Measurements from ENCODE around the gene GRK4.
A peak's percentile ranks its signal among the peaks of the same experiment; 100 is the strongest.

DNA sequence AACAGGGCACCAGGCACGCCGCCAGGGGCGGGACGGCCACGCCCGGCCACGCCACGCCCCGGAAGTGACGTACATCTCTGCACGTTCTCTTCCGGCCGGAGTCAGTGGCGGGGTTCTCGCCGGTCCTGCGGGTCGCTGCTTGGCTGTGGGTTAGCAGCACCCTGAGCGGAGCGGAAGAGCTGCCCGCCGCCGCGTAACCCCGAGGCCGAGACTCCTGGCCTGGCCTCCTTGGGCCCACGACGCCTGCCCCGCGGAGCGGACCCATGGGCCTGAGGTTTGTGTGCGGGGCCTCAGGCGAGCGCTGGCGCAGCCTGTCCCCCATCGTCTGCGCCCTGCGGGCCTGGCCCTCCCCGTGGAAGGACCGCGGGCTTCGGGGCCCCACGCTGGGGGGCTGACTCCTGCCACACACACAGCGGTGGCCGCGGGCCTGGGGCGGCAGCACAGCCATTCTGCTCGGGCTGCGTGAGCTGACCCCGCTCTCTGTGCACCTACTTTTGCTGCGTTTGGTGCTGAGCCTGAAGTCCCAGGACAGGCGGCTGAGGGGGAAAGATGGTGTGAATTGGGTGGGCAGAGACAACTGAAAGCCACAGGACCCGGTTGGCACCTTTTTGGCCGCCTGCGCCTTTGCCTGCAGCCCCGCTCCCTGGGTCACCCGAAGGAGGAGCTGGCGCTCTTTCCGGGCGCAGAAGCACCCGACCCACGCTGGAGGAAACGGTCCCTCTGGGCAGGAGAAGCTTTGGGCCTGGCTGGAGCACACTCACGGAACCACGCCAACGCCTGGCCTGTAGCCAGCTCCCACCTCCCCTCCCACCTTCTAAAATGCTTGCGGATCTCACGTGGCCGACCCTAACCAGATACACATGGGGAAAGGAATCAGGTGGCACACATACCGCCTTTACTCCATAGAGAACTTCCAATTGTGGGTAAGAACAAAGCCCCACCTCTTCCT is 28.3 kb upstream of the GRK4 start:
- TF ChIP-seq RAD21 (IDR thresholded peaks at IDR 0.05): peak in 1 of 2 donors; percentile 23
- TF ChIP-seq JUND (IDR thresholded peaks at IDR 0.05): no peak
- TF ChIP-seq, protein P1, sequence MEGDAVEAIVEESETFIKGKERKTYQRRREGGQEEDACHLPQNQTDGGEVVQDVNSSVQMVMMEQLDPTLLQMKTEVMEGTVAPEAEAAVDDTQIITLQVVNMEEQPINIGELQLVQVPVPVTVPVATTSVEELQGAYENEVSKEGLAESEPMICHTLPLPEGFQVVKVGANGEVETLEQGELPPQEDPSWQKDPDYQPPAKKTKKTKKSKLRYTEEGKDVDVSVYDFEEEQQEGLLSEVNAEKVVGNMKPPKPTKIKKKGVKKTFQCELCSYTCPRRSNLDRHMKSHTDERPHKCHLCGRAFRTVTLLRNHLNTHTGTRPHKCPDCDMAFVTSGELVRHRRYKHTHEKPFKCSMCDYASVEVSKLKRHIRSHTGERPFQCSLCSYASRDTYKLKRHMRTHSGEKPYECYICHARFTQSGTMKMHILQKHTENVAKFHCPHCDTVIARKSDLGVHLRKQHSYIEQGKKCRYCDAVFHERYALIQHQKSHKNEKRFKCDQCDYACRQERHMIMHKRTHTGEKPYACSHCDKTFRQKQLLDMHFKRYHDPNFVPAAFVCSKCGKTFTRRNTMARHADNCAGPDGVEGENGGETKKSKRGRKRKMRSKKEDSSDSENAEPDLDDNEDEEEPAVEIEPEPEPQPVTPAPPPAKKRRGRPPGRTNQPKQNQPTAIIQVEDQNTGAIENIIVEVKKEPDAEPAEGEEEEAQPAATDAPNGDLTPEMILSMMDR (IDR thresholded peaks at IDR 0.05; ENCODE audit: low read depth, low read length, missing input control): peak; percentile 18
- TF ChIP-seq TAF1 (conservative IDR thresholded peaks at IDR 0.05): no peak
- TF ChIP-seq, protein P2, sequence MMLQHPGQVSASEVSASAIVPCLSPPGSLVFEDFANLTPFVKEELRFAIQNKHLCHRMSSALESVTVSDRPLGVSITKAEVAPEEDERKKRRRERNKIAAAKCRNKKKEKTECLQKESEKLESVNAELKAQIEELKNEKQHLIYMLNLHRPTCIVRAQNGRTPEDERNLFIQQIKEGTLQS (IDR thresholded peaks at IDR 0.05): no peak
- TF ChIP-seq, protein P3, sequence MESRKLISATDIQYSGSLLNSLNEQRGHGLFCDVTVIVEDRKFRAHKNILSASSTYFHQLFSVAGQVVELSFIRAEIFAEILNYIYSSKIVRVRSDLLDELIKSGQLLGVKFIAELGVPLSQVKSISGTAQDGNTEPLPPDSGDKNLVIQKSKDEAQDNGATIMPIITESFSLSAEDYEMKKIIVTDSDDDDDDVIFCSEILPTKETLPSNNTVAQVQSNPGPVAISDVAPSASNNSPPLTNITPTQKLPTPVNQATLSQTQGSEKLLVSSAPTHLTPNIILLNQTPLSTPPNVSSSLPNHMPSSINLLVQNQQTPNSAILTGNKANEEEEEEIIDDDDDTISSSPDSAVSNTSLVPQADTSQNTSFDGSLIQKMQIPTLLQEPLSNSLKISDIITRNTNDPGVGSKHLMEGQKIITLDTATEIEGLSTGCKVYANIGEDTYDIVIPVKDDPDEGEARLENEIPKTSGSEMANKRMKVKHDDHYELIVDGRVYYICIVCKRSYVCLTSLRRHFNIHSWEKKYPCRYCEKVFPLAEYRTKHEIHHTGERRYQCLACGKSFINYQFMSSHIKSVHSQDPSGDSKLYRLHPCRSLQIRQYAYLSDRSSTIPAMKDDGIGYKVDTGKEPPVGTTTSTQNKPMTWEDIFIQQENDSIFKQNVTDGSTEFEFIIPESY (IDR thresholded peaks at IDR 0.05): no peak
- peak; percentile 78 to 92 for TF ChIP-seq GABPA (IDR thresholded peaks at IDR 0.05 in 1 of 2, conservative IDR thresholded peaks at IDR 0.05 in 1 of 2)
- TF ChIP-seq EGR1 (IDR thresholded peaks at IDR 0.05; ENCODE audit: low read depth in 2 of 2): no peak

Data from liver (tissue), 3 donors.